Panc1 (cell line): Measurements from ENCODE around the gene MDM1.

Experiments
- CTCF ChIP-seq: fragments of 450-650 bp; IDR thresholded peaks from 2 replicates; pipeline ENCODE4 v1.5.1; 2017; ENCODE audit warnings: mild to moderate bottlenecking
- POLR2AphosphoS5 ChIP-seq: IDR thresholded peaks from 2 replicates; pipeline ENCODE4 v1.6.1; 2012; ENCODE audit warnings: mild to moderate bottlenecking, low read depth, low read length, moderate library complexity
- REST ChIP-seq, 2 experiments: IDR thresholded peaks; 2 replicates each; pipeline ENCODE4 v1.6.1; 2011 to 2012; ENCODE audit warnings: low read depth in 2 of 2, control low read depth in 1 of 2, low read length in 1 of 2, mild to moderate bottlenecking in 1 of 2, moderate library complexity in 1 of 2; ENCODE audit not compliant: insufficient read depth in 1 of 2

GRCh38 chr12:68264857-68265256 is 67.3 kb downstream of the MDM1 start:
- no peak for TF ChIP-seq CTCF
- no peak for TF ChIP-seq POLR2AphosphoS5
- no peak for TF ChIP-seq REST (IDR thresholded peaks at IDR 0.05; ENCODE audit: insufficient read depth in 1 of 2, low read depth in 2 of 2, low read length in 1 of 2)
